ENCODE results near the gene NFIB. TPM values are rescaled to one million over a fixed set of nuclear protein-coding genes. Genes with fewer than 3 reads are reported as not detected.

The NFIB gene
- total and polyA plus RNA-seq, 2 of the 8 experiments (the other 6 are each of a cell fraction or from before 2014, with no cell fraction given) = 2.6 to 13.1 TPM

DNA sequence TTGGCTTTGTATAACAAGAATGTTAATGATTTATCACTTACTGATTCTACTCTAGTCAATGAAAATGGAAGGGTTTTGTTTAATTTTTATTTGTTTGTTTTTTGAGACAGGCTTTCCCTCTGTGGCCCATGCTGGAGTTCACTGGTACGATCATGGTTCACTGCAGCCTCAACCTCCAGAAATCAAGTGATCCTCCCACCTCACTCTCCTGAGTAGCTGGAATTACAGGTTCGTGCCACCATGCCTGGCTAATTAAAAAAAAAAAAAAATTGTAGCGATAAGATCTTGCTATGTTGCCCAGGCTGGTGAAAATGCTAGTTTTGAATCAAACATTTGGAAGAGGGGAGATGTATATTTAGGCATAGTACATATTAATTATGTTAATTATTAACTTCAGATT is 209.4 kb downstream of the NFIB start (continued):
- no peak for TF ChIP-seq SAP30 (IDR thresholded peaks at IDR 0.05; ENCODE audit: insufficient read depth, insufficient replicate concordance, low read length)
- TF ChIP-seq TAF1 (IDR thresholded peaks at IDR 0.05; ENCODE audit: low read depth, low read length) = no peak
- TF ChIP-seq SRF (IDR thresholded peaks at IDR 0.05; ENCODE audit: low read depth, low read length) = no peak
- TF ChIP-seq POU5F1 (IDR thresholded peaks at IDR 0.05; ENCODE audit: low read depth, low read length) = no peak
- TF ChIP-seq, protein P1, sequence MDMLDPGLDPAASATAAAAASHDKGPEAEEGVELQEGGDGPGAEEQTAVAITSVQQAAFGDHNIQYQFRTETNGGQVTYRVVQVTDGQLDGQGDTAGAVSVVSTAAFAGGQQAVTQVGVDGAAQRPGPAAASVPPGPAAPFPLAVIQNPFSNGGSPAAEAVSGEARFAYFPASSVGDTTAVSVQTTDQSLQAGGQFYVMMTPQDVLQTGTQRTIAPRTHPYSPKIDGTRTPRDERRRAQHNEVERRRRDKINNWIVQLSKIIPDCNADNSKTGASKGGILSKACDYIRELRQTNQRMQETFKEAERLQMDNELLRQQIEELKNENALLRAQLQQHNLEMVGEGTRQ (IDR thresholded peaks at IDR 0.05; ENCODE audit: low read length) = no peak
- no peak for TF ChIP-seq EGR1 (IDR thresholded peaks at IDR 0.05; ENCODE audit: borderline replicate concordance, low read depth, low read length)
- no peak for TF ChIP-seq SP4 (IDR thresholded peaks at IDR 0.05; ENCODE audit: low read length)
